Myometrial cell (primary cell): Measurements from ENCODE around the gene UGT1A7. TPM values are rescaled to one million over a fixed set of nuclear protein-coding genes. Genes with fewer than 3 reads are reported as not detected.

Experiments used
- total RNA-seq: library from RNA; depleted of rRNA; stranded (reverse); fragments of >200 nt; gene quantifications from 2 replicates; pipeline ENCODE4 v1.2.3, GENCODE V29; 2015

The UGT1A7 gene
- not detected in 2 replicates for total RNA-seq

DNA sequence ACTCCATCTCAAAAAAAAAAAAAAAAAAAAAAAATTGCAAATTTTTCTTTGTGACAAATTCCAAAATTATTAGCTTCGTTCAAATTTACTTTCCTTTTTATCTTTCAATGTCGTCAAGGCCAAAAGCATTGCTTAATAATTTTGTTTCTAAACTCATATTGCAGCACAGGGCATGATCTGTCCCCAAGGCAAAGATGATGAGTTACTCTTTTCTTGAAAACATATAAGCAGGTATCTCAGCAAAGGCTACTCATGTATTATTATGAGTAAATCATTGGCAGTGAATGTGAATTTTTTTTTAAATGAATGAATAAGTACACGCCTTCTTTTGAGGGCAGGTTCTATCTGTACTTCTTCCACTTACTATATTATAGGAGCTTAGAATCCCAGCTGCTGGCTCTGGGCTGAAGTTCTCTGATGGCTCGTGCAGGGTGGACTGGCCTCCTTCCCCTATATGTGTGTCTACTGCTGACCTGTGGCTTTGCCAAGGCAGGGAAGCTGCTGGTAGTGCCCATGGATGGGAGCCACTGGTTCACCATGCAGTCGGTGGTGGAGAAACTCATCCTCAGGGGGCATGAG is at the start of gene UGT1A7:
TSS of gene UGT1A7 (plus strand) at position 381 of the 579 bp plus-strand sequence. CDS start at position 418, 37 bp downstream.

GRCh38 chr2:233636306-233636705 is 45.4 kb upstream of the UGT1A7 start, which contains the start of gene UGT1A10:
UGT1A10 (plus strand) TSS chr2:233636448; CDS start chr2:233636523, 75 bp downstream.

DNA sequence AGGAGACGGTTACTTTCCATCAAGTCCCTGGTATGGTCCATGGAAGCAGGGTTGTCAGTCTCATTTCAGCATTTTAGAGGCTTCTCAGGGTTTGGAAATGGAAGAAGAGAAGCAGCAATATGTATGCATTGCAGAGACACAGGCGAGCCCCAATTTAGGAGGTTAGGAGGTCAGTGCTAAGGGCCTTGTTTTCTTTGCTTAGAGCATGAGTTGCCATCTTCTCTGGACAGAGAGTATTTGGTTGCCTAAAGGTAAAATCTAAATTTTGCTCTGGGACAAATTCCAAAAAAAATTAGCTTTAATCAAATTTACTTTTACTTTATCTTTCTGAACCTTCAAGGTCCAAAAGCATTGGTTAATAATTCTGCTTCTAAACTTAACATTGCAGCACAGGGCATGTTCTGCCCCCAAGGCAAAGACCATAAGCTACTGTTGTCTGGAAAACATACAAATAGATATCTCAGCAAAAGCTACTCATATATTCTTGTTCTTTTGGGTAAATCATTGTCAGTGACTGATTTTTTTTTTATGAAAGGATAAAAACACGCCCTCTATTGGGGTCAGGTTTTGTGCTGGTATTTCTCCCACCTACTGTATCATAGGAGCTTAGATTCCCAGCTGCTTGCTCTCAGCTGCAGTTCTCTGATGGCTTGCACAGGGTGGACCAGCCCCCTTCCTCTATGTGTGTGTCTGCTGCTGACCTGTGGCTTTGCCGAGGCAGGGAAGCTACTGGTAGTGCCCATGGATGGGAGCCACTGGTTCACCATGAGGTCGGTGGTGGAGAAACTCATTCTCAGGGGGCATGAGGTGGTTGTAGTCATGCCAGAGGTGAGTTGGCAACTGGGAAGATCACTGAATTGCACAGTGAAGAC is 10.2 kb upstream of the UGT1A7 start, which contains the start of gene UGT1A9:
TSS of gene UGT1A9 (plus strand) at position 609 of the 872 bp plus-strand sequence. CDS start at position 646, 37 bp downstream.

GRCh38 chr2:233692648-233693047 is 10.9 kb downstream of the UGT1A7 start, which contains the start of gene UGT1A6:
UGT1A6 (plus strand) TSS chr2:233692890; CDS start chr2:233693005, 115 bp downstream.

GRCh38 chr2:233712611-233713261 is 31.0 kb downstream of the UGT1A7 start, which contains the start of gene UGT1A5:
UGT1A5 (plus strand) TSS chr2:233712907; CDS start chr2:233712992, 85 bp downstream.

GRCh38 chr2:233718552-233718951 is 36.9 kb downstream of the UGT1A7 start, which contains the start of gene UGT1A4:
UGT1A4 (plus strand) TSS chr2:233718736; CDS start chr2:233718821, 85 bp downstream.

GRCh38 chr2:233728723-233729301 is 47.1 kb downstream of the UGT1A7 start, which contains the start of gene UGT1A3:
UGT1A3 (plus strand) TSS chr2:233729042; CDS start chr2:233729127, 85 bp downstream.

DNA sequence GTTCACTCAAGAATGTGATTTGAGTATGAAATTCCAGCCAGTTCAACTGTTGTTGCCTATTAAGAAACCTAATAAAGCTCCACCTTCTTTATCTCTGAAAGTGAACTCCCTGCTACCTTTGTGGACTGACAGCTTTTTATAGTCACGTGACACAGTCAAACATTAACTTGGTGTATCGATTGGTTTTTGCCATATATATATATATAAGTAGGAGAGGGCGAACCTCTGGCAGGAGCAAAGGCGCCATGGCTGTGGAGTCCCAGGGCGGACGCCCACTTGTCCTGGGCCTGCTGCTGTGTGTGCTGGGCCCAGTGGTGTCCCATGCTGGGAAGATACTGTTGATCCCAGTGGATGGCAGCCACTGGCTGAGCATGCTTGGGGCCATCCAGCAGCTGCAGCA is 78.3 kb downstream of the UGT1A7 start, which contains the start of gene UGT1A1:
TSS of gene UGT1A1 (plus strand) at position 228 of the 400 bp plus-strand sequence. CDS start at position 246, 18 bp downstream.

DNA sequence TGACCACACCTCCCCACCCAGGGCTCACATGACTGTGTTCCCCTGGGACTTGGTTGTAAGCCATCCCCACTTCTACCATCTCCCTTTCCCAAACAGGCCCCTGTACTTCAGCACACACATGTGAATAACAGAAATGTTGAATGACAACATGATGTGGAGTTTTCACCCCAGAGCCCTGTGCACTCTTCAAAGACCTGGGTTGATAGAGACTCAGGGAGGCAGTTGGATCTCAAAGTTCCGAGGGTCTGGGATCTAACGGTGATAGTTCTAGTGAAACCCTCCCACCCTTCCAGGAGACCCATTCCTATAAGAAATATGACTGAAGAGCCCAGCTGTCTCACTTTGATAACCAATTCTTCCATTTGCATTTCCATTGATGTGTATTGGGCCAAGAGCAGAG is 96.3 kb downstream of the UGT1A7 start, which contains the start of gene MROH2A:
TSS of gene MROH2A (plus strand) at position 301 of the 400 bp plus-strand sequence. CDS start 1,029 bp downstream, outside the sequence.

Other genes with a start within 250 kb of the UGT1A7 start
- 24.5 and 24.6 TPM in 2 replicates for gene USP40, start 115.1 kb upstream of the UGT1A7 start, total RNA-seq
- gene UGT1A8, start 64.3 kb upstream of the UGT1A7 start, total RNA-seq: not detected in 2 replicates
- not detected in 2 replicates for gene UGT1A10, start 45.5 kb upstream of the UGT1A7 start, total RNA-seq
- gene UGT1A9, start 10.0 kb upstream of the UGT1A7 start, total RNA-seq: not detected in 2 replicates
- gene UGT1A6, start 11.0 kb downstream of the UGT1A7 start, total RNA-seq: not detected in 2 replicates
- not detected in 2 replicates for gene UGT1A5, start 31.0 kb downstream of the UGT1A7 start, total RNA-seq
- gene UGT1A4, start 36.8 kb downstream of the UGT1A7 start, total RNA-seq: not detected in 2 replicates
- not detected in 2 replicates for gene UGT1A3, start 47.1 kb downstream of the UGT1A7 start, total RNA-seq
- gene UGT1A1, start 78.4 kb downstream of the UGT1A7 start, total RNA-seq: not detected in 2 replicates
- gene MROH2A, start 96.4 kb downstream of the UGT1A7 start, total RNA-seq: not detected in 2 replicates
- gene HJURP, start 172.6 kb downstream of the UGT1A7 start, total RNA-seq: 22.0 and 23.1 TPM in 2 replicates
- gene TRPM8, start 235.5 kb downstream of the UGT1A7 start, total RNA-seq: not detected in 2 replicates